C4-2B (cell line): ENCODE data around the gene RASA2.

ENCODE experiments used
- CTCF ChIP-seq: fragments of 450-650 bp; conservative IDR thresholded peaks from 2 replicates; pipeline ENCODE4 v1.5.1; 2017; ENCODE audit warnings: mild to moderate bottlenecking
- ZFX ChIP-seq: fragments of 450-650 bp; IDR thresholded peaks from 2 replicates; pipeline ENCODE4 v1.6.1; 2017

- TF ChIP-seq CTCF (no peak), ZFX (no peak)
Measured at GRCh38 chr3:141564241-141564640, 77.4 kb downstream of the RASA2 start.
